Lower lobe of right lung (tissue), 2 donors: ENCODE measurements around the gene CCDC92. TPM values are rescaled to one million over a fixed set of nuclear protein-coding genes. Genes with fewer than 3 reads are reported as not detected.

Experiments
- ATAC-seq, 2 donors: fragments of 200-7000 bp; cut with Tn5 transposase; one replicate each; pipeline ENCODE4 v1.9.1; 2020 to 2022; ENCODE audit warnings: mild to moderate bottlenecking in 2 of 2, moderate library complexity in 2 of 2
- DNase-seq: peaks from one replicate; pipeline ENCODE4 v3.0.0-alpha.2; 2020
- H3K27ac ChIP-seq: fragments of 200-600 bp; one replicate; pipeline ENCODE4 v1.8.0; 2022
- H3K27me3 ChIP-seq: fragments of 200-600 bp; one replicate; pipeline ENCODE4 v1.8.0; 2022; ENCODE audit warnings: low read depth
- H3K36me3 ChIP-seq: fragments of 200-600 bp; one replicate; pipeline ENCODE4 v1.8.0; 2022; ENCODE audit warnings: mild to moderate bottlenecking
- H3K4me1 ChIP-seq: fragments of 200-600 bp; one replicate; pipeline ENCODE4 v1.8.0; 2022
- H3K4me3 ChIP-seq: fragments of 200-600 bp; one replicate; pipeline ENCODE4 v1.8.0; 2022; ENCODE audit warnings: mild to moderate bottlenecking
- H3K9me3 ChIP-seq: fragments of 200-600 bp; one replicate; pipeline ENCODE4 v1.8.0; 2022
- CTCF ChIP-seq: fragments of 200-600 bp; IDR thresholded peaks from one replicate; pipeline ENCODE4 v1.8.0; 2022; ENCODE audit warnings: antibody characterized with exemption, mild to moderate bottlenecking
- intact Hi-C: fragments of 100-400 bp; cut with DNase I; formaldehyde crosslinking; loops from one replicate; pipeline ENCODE4 v1.11.0; 2022
- total RNA-seq: library from RNA; stranded (reverse); fragmentation: NEBNext Ultra II Directional; extraction: Animal tissue kit (Norgen Biotek cat#: 25700); gene quantifications from one replicate; pipeline ENCODE4 v1.2.1, GENCODE V29; 2021
- donor health status: DM: no; HTN: yes; CAD: no; lungs with severe emphysema.

Gene CCDC92
- total RNA-seq, 1 donor from 2014 or later, result 47.6 TPM

- H3K27me3 ChIP-seq, result peaks cover 12% of the 10 kb centered on the region
- ATAC-seq (no peak), DNase-seq (no peak)
- H3K4me1 ChIP-seq, result no peaks in the 10 kb centered on the region
- H3K4me3 ChIP-seq, result no peak overlapping the region
- H3K27ac ChIP-seq, result no peak overlapping the region
- H3K9me3 ChIP-seq, result no peaks in the 10 kb centered on the region
- intact Hi-C loops, result no loop called here
- no peaks in the 10 kb centered on the region for H3K36me3 ChIP-seq
- TF ChIP-seq CTCF, result no peak
Observed at GRCh38 chr12:123888989-123889388, 83.6 kb downstream of the CCDC92 start.

- no peak for DNase-seq
- intact Hi-C loops, result no loop called here
- Histone ChIP-seq H3K36me3 (no peaks in the 10 kb centered on the region), H3K27ac (no peak overlapping the region), H3K4me3 (no peak overlapping the region), H3K27me3 (peaks cover 11% of the 10 kb centered on the region), H3K4me1 (no peaks in the 10 kb centered on the region), H3K9me3 (no peaks in the 10 kb centered on the region)
- TF ChIP-seq CTCF, result no peak
- no peak for ATAC-seq
Observed at GRCh38 chr12:123886931-123887582, 85.6 kb downstream of the CCDC92 start.

- Histone ChIP-seq H3K36me3 (no peaks in the 10 kb centered on the region), H3K4me1 (no peaks in the 10 kb centered on the region), H3K4me3 (no peak overlapping the region), H3K27me3 (peaks cover 4% of the 10 kb centered on the region), H3K9me3 (no peaks in the 10 kb centered on the region), H3K27ac (no peak overlapping the region)
- DNase-seq (no peak), ATAC-seq (no peak)
- no peak for TF ChIP-seq CTCF
- intact Hi-C loops, result no loop called here
Observed at GRCh38 chr12:123886258-123886657, 86.4 kb downstream of the CCDC92 start.

Other genes starting within 250 kb of the CCDC92 start
- gene DNAH10, start 210.5 kb downstream of the CCDC92 start, total RNA-seq, result 10.1 TPM
- gene ZNF664, start 384 bp upstream of the CCDC92 start, total RNA-seq, result 84.2 TPM